HUES48 (cell line): Measurements from ENCODE around the gene KLF12.

ENCODE experiments used
- H3K27ac ChIP-seq: one replicate; pipeline ENCODE4 v1.7.0; 2013; ENCODE audit warnings: low read depth, low read length, inconsistent platforms
- H3K27me3 ChIP-seq: 2 replicates; pipeline ENCODE4 v1.6.1; 2013; ENCODE audit warnings: mild to moderate bottlenecking, low read length; ENCODE audit not compliant: control insufficient read depth, insufficient read depth
- H3K36me3 ChIP-seq: 2 replicates; pipeline ENCODE4 v1.6.1; 2013; ENCODE audit warnings: low read length; ENCODE audit not compliant: control insufficient read depth, insufficient read depth
- H3K4me1 ChIP-seq: 2 replicates; pipeline ENCODE4 v1.6.1; 2013; ENCODE audit warnings: mild to moderate bottlenecking, low read length; ENCODE audit not compliant: control insufficient read depth, insufficient read depth
- H3K4me3 ChIP-seq: 2 replicates; pipeline ENCODE4 v1.5.1; 2013; ENCODE audit warnings: mild to moderate bottlenecking, low read depth, low read length
- H3K9ac ChIP-seq: 2 replicates; pipeline ENCODE4 v1.6.1; 2013; ENCODE audit warnings: mild to moderate bottlenecking, low read depth, low read length, moderate library complexity
- H3K9me3 ChIP-seq: 2 replicates; pipeline ENCODE4 v1.6.1; 2013; ENCODE audit warnings: low read length; ENCODE audit not compliant: control insufficient read depth, insufficient read depth

Gene KLF12

GRCh38 chr13:74101436-74101835 is 32.8 kb downstream of the KLF12 start:
- Histone ChIP-seq H3K4me3 (no peak overlapping the region), H3K27me3 (no peaks in the 10 kb centered on the region), H3K4me1 (no peaks in the 10 kb centered on the region), H3K36me3 (no peaks in the 10 kb centered on the region), H3K9me3 (no peaks in the 10 kb centered on the region), H3K9ac (no peak overlapping the region), H3K27ac (no peak overlapping the region)

- Histone ChIP-seq H3K36me3 (no peaks in the 10 kb centered on the region), H3K9me3 (no peaks in the 10 kb centered on the region), H3K4me1 (no peaks in the 10 kb centered on the region), H3K9ac (no peak overlapping the region), H3K27ac (no peak overlapping the region), H3K27me3 (no peaks in the 10 kb centered on the region), H3K4me3 (no peak overlapping the region)
These were observed 36.1 kb downstream of the KLF12 start for GRCh38 chr13:74098077-74098476.

GRCh38 chr13:74097116-74097515 is 37.1 kb downstream of the KLF12 start:
- Histone ChIP-seq H3K27me3 (no peaks in the 10 kb centered on the region), H3K9ac (no peak overlapping the region), H3K9me3 (no peaks in the 10 kb centered on the region), H3K4me3 (no peak overlapping the region), H3K36me3 (no peaks in the 10 kb centered on the region), H3K27ac (no peak overlapping the region), H3K4me1 (no peaks in the 10 kb centered on the region)

- Histone ChIP-seq H3K9ac (no peak overlapping the region), H3K4me1 (no peaks in the 10 kb centered on the region), H3K27ac (no peak overlapping the region), H3K36me3 (no peaks in the 10 kb centered on the region), H3K4me3 (no peak overlapping the region), H3K9me3 (no peaks in the 10 kb centered on the region), H3K27me3 (no peaks in the 10 kb centered on the region)
These were observed 40.5 kb downstream of the KLF12 start for GRCh38 chr13:74093691-74094090.

GRCh38 chr13:74092711-74093110 is 41.5 kb downstream of the KLF12 start:
- Histone ChIP-seq H3K9ac (no peak overlapping the region), H3K36me3 (no peaks in the 10 kb centered on the region), H3K4me3 (no peak overlapping the region), H3K4me1 (peaks cover 6% of the 10 kb centered on the region; the same call in 1 of the 2 replicates), H3K27ac (no peak overlapping the region), H3K9me3 (no peaks in the 10 kb centered on the region), H3K27me3 (no peaks in the 10 kb centered on the region)

- Histone ChIP-seq H3K27me3 (no peaks in the 10 kb centered on the region), H3K9me3 (no peaks in the 10 kb centered on the region), H3K4me1 (peaks cover 8% of the 10 kb centered on the region; the same call in 1 of the 2 replicates), H3K36me3 (no peaks in the 10 kb centered on the region), H3K9ac (no peak overlapping the region), H3K27ac (no peak overlapping the region), H3K4me3 (no peak overlapping the region)
These were observed 43.2 kb downstream of the KLF12 start for GRCh38 chr13:74090869-74091605.

- no peaks in the 10 kb centered on the region for H3K9me3 ChIP-seq
- H3K9ac ChIP-seq = no peak overlapping the region
- no peaks in the 10 kb centered on the region for H3K36me3 ChIP-seq
- H3K4me3 ChIP-seq = no peak overlapping the region
- H3K4me1 ChIP-seq = peaks cover 8% of the 10 kb centered on the region; the same call in 1 of the 2 replicates
- no peaks in the 10 kb centered on the region for H3K27me3 ChIP-seq
- H3K27ac ChIP-seq = no peak overlapping the region
These were observed 43.8 kb downstream of the KLF12 start for GRCh38 chr13:74090397-74090796.

- no peak overlapping the region for H3K9ac ChIP-seq
- no peak overlapping the region for H3K27ac ChIP-seq
- H3K4me1 ChIP-seq = peaks cover 8% of the 10 kb centered on the region; the same call in 1 of the 2 replicates
- no peaks in the 10 kb centered on the region for H3K9me3 ChIP-seq
- no peaks in the 10 kb centered on the region for H3K27me3 ChIP-seq
- H3K36me3 ChIP-seq = no peaks in the 10 kb centered on the region
- H3K4me3 ChIP-seq = no peak overlapping the region
These were observed 46.8 kb downstream of the KLF12 start for GRCh38 chr13:74087357-74087756.
